GM19463 (cell line): ENCODE data around the gene C2CD4D.
"Not testable (repeated sequence)": the region's sequence is repeated elsewhere in the genome, so short reads cannot be mapped to it uniquely, and the experiment has no call there.

Experiments
- ATAC-seq: cut with Tn5 transposase; IDR thresholded peaks from one replicate; pipeline ENCODE4 v1.9.1; 2021; ENCODE audit warnings: mild to moderate bottlenecking, moderate library complexity; ENCODE audit not compliant: unreplicated experiment

The C2CD4D gene

GRCh38 chr1:151839457-151840403, at the start of gene C2CD4D:
C2CD4D (minus strand) TSS chr1:151839820; CDS start chr1:151838989, 831 bp downstream.
- ATAC-seq: peak; percentile 65

GRCh38 chr1:151888972-151889570, 49.5 kb upstream of the C2CD4D start:
- ATAC-seq: no peak

DNA sequence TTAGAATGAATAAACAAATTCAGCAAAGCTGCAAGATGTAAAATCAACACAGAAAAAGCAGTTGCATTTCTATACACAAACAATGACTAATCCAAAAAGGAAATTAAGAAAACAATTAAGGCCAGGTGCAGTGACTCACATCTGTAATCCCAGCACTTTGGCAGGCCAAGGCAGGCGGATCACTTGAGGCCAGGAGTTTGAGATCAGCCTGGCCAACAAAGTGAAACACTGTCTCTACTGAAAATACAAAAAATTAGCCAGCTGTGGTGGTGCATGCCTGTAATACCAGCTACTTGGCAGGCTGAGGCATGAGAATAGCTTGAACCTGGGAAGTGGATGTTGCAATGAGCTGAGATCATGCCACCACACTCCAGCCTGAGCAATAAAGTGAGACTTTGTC, 47.4 kb upstream of the C2CD4D start:
- no peak for ATAC-seq

- no peak for ATAC-seq
Observed at GRCh38 chr1:151885479-151885878, 45.9 kb upstream of the C2CD4D start.

DNA sequence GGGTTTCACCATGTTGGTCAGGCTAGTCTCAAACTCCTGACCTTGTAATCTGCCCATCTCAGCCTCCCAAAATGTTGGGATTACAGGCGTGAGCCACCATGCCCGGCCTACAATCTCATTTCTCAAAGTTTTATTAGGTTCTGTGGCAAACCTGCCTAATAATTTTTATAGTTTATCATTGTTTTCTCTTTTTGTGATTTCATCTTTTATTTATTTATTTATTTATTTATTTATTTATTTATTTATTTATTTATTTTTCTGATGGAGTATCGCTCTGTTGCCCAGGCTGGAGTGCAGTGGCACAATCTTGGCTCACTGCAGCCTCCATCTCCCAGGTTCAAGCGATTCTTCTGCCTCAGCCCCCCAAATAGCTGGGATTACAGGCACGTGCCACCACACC, 45.3 kb upstream of the C2CD4D start:
- not testable (repeated sequence) for ATAC-seq

DNA sequence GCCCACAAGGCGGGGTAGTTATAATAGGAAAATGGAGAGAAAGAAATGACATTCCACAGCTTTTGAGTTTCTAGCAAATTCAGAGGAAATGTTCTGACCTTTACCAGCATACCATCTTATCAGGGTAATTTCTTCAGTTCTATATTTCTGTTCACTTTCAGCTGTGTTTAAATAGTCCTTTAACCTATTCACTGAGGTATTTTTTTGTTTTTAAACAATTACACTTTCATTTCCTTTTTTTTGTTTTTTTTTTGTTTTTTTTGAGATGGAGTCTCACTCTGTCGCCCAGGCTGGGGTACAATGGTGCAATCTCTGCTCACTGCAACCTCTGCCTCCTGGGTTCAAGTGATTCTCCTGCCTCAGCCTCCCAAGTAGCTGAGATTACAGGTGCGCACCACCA, 44.8 kb upstream of the C2CD4D start:
- not testable (repeated sequence) for ATAC-seq

GRCh38 chr1:151883898-151884297, 44.3 kb upstream of the C2CD4D start:
- ATAC-seq: not testable (repeated sequence)

DNA sequence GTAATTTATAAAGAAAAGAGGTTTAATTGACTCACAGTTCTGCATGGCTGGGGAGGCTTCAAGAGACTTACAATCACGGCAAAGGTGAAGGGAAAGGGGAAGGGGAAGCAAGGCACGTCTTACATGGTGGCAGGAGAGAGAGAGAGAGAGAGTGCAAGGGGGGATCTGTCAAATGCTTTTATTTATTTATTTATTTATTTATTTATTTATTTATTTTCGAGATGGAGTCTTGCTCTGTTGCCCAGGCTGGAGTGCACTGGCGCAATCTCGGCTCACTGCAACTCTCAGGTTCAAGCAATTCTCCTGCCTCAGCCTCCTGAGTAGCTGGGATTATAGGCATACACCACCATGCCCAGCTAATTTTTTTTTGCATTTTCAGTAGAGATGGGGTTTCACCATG, 43.3 kb upstream of the C2CD4D start:
- ATAC-seq: not testable (repeated sequence)

- ATAC-seq: no peak
Observed at GRCh38 chr1:151882466-151882865, 42.8 kb upstream of the C2CD4D start.

GRCh38 chr1:151881479-151881878, 41.9 kb upstream of the C2CD4D start:
- ATAC-seq: no peak

DNA sequence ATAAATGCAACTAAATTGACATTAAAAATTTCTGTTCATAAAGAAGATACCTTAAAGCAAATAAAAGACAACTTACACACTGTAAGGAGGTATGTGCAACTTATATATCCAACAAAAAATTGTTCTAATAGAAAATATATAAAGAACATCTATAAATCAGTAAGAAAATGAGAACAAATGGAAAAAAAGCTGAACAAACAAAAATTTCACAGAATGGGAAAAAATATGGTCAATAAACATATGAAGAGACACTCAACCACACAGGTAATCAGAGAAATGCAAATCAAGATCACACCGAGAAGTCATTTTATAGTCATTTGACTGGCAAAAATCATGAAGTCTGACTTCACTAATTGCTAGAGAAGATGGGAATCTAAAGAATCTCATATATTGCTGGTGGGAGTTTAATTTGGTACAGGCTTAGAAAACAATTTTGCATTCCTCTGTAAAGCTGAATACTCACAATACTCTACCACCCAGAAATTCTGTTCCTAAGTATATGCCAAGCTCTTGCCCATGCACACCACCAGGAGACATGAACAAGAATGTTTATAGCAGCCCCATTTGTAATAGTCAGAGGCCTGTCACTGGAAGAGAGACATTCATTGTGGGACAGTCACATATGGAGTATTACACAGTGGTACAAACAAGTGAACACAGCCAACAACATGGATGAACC, 35.9 kb upstream of the C2CD4D start:
- no peak for ATAC-seq

- not testable (repeated sequence) for ATAC-seq
Observed at GRCh38 chr1:151872776-151873175, 33.2 kb upstream of the C2CD4D start.

- no peak for ATAC-seq
Observed at GRCh38 chr1:151871284-151872030, 31.8 kb upstream of the C2CD4D start.

GRCh38 chr1:151868486-151868885, 28.9 kb upstream of the C2CD4D start:
- no peak for ATAC-seq

DNA sequence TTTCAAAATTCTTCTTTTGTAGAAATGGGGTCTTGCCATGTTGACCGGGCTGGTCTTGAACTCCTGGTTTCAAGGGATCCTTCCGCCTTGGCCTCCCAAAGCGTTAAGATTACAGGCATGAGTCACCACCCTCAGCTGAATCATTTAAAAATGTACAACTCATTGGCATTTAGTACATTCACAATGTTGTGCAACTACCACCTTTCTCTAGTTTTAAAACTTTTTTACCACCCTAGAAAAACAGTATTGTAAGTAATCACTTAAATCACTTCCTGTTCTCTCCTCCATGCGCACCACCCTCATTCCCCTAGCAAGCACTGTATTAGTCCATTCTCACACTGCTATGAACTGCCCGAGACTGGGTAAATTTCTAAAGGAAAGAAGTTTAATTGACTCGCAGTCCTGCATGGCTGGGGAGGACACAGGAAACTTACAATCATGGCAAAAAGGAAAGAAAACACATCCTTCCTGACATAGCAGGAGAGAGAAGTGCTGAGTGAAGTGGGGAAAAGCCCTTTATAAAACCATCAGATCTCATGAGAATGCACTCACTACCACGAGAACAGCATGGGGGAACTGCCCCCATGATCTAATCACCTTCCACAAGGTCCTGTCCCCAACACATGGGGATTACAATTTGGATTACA, 28.3 kb upstream of the C2CD4D start:
- ATAC-seq: no peak

DNA sequence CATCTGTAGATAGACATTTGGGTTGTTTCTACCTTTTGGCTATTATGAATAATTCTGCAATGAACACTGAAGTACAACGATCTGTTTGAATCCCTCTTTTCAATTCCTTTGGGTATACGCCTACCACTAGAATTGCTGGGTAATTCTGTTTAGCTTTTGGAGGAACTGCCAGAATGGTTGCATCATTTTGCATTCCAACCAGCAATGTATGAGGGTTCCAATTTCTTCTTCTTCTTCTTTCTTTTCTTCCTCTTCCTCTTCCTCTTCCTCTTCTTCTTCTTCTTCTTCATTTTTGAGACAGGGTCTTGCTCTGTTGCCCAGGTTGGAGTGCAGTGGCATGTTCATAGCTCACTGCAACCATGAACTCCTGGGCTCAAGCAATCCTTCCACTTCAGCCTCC, 27.7 kb upstream of the C2CD4D start:
- ATAC-seq: no peak

GRCh38 chr1:151864411-151864810, 24.8 kb upstream of the C2CD4D start:
- no peak for ATAC-seq

GRCh38 chr1:151862604-151863003, 23.0 kb upstream of the C2CD4D start:
- ATAC-seq: no peak

- no peak for ATAC-seq
Observed at GRCh38 chr1:151860504-151861187, 21.0 kb upstream of the C2CD4D start.

- ATAC-seq: no peak
Observed at GRCh38 chr1:151859891-151860293, 20.3 kb upstream of the C2CD4D start.
